Activated naive CD4-positive, alpha-beta T cell treated with anti-CD3 and anti-CD28 coated beads, Interleukin-2, amount 50 U/mL, for 16 hours (primary cell): ENCODE data around the gene TMTC4.
"Not testable (repeated sequence)": the region's sequence is repeated elsewhere in the genome, so short reads cannot be mapped to it uniquely, and the experiment has no call there.

Experiments used
- DNase-seq: peaks from one replicate; pipeline ENCODE4 v3.0.0-alpha.2; 2020

TMTC4 gene, protein sequence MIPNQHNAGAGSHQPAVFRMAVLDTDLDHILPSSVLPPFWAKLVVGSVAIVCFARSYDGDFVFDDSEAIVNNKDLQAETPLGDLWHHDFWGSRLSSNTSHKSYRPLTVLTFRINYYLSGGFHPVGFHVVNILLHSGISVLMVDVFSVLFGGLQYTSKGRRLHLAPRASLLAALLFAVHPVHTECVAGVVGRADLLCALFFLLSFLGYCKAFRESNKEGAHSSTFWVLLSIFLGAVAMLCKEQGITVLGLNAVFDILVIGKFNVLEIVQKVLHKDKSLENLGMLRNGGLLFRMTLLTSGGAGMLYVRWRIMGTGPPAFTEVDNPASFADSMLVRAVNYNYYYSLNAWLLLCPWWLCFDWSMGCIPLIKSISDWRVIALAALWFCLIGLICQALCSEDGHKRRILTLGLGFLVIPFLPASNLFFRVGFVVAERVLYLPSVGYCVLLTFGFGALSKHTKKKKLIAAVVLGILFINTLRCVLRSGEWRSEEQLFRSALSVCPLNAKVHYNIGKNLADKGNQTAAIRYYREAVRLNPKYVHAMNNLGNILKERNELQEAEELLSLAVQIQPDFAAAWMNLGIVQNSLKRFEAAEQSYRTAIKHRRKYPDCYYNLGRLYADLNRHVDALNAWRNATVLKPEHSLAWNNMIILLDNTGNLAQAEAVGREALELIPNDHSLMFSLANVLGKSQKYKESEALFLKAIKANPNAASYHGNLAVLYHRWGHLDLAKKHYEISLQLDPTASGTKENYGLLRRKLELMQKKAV

GRCh38 chr13:100674572-100674871 lies at the start of gene TMTC4:
TSS of gene TMTC4 (minus strand) at chr13:100674795. CDS start at chr13:100670362, 4,433 bp downstream.
- DNase-seq: no peak

DNA sequence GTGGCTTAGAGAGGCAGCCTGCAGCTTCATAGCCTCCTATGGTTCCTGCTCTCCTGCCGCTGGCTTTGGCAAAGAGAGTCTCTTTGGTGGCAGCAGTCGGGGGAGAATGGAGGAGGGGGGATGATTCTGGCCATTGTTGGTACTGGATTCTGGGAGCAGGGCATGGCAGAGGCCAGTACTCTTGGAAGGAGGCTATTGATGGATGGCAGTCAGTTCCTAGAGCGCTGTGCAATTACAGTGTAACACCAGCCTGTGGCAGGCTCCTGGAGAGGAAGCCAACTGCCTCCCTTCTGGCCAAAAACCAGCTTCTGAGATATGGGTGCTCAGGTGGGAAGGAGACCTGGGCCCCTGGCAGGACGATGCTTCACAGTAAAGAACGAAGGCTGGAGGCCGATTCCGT lies 47.9 kb upstream of the TMTC4 start:
- DNase-seq: no peak

DNA sequence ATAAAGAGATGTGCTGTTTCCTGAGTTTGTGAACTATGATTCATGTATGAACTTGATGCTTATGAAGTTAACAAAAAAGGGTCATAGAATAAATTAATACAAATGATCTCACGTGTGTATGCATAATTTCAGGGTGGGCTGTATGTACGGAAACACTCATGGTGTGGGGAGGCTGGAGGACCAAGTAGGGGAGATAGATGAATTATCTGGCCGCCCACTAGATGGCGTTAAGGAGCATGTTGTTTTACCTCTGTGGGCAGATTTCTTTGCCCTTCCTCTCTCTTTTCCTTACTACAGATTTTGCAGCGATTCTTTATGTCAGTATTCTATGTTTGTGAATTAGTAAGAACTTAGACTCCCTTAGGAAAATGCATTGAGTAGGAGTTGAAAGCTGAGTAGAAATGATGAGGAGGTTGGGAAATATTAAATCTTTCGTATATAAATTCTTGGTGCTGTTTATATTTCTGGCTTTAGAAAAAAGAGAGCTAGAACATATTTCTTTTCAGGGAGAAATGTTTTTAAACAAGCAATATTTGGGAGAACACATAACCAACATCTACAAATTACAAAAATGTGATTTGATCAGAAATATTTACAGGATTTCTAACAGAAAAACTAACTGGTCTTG lies 47.4 kb upstream of the TMTC4 start:
- peak; percentile 46 for DNase-seq

DNA sequence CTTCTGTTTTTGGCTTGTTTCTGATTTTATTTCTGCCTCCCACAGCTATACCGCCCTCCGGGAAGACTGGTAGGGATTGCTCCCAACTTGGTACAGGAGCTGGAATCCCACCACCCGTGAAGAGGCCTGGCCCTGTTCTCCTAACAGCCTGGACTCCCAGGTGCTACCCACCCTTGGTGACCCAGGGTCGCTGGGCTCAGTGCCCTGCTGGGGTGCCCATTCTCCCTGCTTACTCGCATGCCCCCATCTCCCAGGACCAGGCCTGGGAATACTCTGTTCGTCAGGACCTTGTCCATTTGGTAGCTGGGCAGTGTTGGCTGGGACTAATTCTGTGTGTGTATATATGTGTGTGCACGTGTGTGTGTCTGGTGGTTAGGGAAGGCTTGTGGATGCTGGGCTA lies 41.0 kb upstream of the TMTC4 start:
- no peak for DNase-seq

GRCh38 chr13:100714478-100714877 lies 39.9 kb upstream of the TMTC4 start:
- no peak for DNase-seq

- DNase-seq: no peak
Measured at GRCh38 chr13:100710176-100710575, 35.6 kb upstream of the TMTC4 start.

DNA sequence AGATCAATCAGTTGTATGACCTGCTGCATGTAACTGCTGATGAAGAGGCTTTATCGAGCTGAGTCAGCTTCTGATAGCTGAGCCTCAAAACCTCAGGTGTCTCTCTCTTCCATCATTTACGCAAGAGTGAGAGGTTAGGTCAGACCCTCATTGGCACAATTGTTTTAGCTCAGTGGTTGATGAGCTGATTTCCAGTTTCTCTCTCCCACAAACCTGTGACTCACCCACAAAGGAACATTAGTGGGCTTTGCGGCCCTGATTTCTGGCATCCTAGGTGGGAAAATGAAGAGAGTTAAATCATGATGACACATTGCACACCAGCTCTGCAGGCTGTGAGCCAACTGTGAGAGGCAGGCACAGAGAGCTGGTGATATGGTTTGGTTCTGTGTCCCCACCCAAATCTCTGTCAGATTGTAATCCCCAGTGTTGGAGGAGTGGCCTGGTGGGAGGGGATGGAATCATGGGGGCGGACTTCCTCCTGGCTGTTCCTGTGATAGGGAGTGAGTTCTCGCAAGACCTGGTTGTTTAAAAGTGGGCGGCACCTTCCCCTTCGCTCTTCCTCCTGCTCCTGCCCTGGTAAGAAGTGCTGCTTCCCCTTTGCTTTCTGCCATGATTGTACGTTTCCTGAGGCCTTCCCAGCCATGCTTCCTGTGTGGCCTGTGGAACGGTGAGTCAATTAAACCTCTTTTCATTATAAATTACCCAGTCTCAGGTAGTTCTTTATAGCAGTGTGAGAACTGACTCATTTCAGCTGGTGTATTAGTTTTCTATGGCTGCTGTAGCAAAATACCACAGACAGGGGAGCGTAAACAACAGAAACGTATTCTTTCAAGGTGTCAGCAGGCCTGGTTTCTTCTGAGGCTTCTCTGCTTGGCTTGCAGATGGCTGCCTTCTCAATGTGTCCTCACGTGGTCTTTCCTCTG lies 33.5 kb upstream of the TMTC4 start:
- no peak for DNase-seq

DNA sequence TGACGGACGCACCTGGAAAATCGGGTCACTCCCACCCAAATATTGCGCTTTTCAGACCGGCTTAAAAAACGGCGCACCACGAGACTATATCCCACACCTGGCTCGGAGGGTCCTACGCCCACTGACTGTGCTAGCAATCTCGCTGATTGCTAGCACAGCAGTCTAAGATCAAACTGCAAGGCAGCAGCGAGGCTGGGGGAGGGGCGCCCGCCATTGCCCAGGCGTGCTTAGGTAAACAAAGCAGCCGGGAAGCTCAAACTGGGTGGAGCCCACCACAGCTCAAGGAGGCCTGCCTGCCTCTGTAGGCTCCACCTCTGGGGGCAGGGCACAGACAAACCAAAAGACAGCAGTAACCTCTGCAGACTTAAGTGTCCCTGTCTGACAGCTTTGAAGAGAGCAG lies 23.7 kb upstream of the TMTC4 start:
- not testable (repeated sequence) for DNase-seq

DNA sequence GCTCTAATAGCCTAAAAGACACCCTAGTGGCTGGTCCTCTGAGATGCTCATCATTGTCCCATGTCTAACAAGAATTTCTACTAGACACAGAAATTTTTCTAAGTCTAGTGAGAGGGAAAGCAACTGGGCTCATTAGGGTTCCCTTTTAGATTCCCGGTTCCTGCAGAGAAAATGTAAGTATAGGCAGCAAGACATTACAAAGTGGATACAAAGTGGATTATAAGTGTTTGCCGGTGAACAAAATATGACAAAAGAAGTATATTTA lies 20.8 kb upstream of the TMTC4 start:
- no peak for DNase-seq

DNA sequence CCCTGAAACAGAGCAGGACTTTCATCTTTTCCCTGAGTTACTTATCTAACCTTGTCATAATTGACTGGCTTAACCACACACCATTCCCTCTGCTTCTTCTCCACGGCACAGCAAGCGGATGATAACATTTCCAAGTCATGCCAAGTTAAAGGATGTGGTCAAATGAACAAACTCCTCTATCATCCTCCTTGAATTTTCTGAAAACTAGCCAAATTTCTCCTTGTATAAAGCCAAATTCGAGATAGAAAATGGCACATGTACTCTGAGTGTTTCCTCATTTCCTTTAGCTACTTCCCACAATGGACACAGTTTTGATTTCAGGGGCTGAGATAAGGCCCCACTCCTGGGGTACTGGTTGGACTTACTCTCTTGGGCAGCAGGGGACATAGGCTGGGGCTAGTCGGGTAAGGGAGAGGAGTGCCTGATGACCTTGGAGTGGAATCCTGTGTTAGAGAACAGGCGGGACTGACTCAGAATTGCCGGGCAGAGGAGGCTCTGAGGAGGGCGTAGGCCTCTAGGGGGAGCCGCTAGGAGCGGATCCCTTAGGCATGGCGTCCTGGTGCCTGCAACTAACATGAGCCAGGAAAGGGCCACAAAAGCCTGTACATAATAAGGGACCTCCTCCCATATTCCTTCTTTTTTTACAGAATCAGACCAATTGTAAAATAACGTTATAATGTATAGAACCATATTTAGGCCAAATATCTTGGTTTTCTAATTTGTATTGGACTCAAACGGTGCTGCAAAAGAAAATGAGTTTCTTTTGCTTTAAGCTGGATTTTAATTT lies 20.3 kb upstream of the TMTC4 start:
- DNase-seq: no peak

- DNase-seq: no peak
Measured at GRCh38 chr13:100689191-100689590, 14.6 kb upstream of the TMTC4 start.

DNA sequence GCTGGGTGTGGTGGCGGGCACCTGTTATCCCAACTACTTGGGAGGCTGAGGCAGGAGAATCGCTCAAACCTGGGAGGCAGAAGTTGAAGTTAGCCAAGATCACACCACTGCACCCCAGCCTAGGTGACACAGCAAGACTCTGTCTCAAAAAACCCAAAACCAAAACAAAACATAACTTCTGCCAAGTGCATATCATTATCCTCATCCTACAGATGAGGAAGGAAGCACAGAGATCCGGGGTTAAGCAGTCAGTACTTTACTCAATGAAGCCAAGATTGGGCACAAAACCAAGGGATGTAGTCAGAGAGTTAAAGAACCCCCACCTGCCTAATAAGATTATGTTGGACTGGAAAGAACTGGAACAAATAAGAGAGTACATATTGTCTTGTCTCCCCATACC lies 5.5 kb upstream of the TMTC4 start:
- no peak for DNase-seq

- DNase-seq: not testable (repeated sequence)
Measured at GRCh38 chr13:100677128-100677527, 2.5 kb upstream of the TMTC4 start.

GRCh38 chr13:100675661-100676129 lies 1.1 kb upstream of the TMTC4 start:
- DNase-seq: peak; percentile 19

DNA sequence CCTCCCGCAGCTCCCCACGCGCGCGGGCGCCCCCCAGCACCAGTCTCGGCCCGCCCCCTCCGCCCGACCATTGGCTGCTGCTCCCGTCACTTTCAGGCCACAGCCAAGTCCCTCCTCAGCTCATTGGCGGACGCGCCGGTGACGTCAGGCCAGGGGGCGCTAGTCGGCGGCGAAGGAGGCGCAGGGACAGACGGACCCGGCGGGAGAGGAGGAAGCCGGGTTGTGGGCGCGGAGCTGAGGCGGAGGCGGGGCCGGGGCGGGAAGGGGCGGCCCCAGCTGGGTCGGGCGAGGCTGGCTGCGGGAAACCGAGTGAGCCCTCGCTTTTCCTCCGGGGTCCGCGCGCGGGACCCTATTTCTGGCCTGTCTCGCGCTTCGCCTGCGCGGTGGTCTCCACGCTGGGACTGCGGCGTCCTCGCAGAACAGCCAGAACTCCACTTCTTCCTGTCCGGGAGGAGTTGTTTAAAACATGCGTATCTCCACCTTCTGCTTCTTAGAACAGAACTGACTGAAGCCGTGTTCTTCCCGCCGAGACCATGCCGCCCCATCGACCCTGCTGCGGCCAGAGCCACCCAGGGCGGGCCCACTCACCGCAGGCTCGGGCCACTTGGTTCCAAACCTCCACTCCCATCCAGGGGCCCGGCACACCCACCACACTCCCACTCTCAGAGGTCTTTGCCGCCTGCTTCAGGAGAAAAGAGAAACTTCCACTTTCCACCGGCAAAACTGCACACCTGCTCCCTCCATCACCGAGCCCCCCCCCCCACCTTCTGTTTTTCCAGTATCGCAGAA lies 471 bp upstream of the TMTC4 start:
- DNase-seq: peak; percentile 100

GRCh38 chr13:100673713-100674571 lies 653 bp downstream of the TMTC4 start:
- DNase-seq: peak; percentile 55

GRCh38 chr13:100673376-100673712 lies 1.3 kb downstream of the TMTC4 start:
- no peak for DNase-seq

DNA sequence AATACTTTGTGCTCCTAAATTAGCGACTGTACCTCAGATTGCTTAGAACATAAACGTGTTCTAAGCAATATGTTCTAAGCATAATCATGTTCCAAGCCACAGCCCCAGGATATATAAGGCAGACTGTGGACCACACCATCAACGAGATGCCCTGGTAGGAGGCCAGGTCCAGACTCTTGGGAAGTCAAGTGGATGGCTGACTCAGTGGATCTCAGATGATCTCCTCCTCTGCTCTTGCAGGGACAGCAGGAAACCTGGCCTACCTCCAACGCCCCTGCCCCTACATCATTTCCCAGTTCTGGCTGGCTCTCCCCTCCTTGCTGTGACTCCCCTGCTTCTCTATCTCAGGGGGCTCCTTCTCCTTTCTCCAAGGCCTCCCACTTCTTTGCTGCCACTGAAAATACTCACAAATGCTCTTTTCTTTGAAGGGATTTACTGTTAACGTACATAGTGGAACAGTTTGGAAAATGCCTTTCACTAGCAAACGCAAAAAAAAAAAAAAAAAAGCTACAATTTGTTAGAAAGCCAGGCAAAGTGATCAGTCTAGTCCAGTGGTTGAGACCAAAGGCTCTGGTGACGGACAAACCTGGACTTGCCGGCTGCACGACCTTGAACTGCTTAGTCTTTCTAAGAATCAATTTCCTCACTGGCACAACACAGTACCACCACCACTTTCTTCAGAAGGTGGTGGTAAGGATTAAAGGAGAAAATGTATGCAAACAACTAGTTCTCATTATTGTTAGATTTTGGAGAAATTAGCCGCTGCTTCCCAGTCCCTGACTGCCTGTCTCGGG lies 3.0 kb downstream of the TMTC4 start:
- DNase-seq: no peak

DNA sequence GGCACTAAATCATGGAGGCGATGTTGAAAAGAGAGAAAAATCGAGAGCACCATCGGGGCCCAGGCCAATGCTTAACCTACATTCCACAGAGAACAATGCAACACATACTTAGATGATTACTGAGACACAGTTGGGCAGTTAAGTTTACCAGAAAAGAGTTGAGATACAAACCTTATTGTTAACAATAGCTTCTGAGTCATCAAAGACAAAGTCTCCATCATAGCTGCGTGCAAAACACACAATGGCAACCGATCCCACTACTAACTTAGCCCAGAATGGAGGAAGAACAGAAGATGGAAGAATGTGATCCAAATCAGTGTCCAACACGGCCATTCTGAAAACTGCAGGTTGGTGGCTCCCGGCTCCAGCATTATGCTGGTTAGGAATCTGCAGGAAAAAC lies 6.2 kb downstream of the TMTC4 start:
- no peak for DNase-seq

GRCh38 chr13:100667894-100668293 lies 6.7 kb downstream of the TMTC4 start:
- DNase-seq: no peak
